ENCODE measurements around the gene GMPR. TPM values are rescaled to one million over a fixed set of nuclear protein-coding genes. Genes with fewer than 3 reads are reported as not detected.

GMPR gene
- total RNA-seq, 1 experiment from 2014 or later, result 24.0 TPM

DNA sequence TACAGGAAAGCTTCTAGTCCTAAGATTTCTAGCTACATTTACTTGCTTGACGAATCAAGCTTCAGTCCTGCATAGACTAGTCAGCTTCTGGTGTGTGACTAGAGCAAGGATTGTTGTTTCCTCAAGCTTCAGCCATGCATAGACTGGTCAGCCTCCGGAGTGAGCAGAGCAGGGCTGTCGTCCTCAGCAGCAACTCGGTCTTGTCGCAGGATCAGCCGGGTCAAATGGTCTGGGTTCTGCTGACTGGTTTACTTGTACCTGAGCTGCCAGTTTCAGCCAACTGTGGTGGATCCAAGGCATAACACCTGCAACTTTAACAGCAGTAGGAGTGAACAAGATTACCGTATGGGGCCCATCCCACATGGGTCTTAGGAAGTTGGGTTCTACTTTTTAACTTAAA, 10.8 kb upstream of the GMPR start:
- H3K27ac ChIP-seq (ENCODE audit: low read depth, low read length), result no peak overlapping the region
- H2AFZ ChIP-seq (ENCODE audit: low read depth, low read length, poor library complexity, severe bottlenecking), result no peak overlapping the region
- H3K9ac ChIP-seq (ENCODE audit: low read length), result no peak overlapping the region
- DNase-seq (ENCODE audit: low read depth, low spot score), result no peak
- no peaks in the 10 kb centered on the region for H3K4me1 ChIP-seq (ENCODE audit: control insufficient read depth in 1 of 2, insufficient read depth in 2 of 2, low read length in 2 of 2)
- no peak for TF ChIP-seq ELF1 (IDR thresholded peaks at IDR 0.05; ENCODE audit: borderline replicate concordance, low read depth)
- intact Hi-C loops (cut with micrococcal nuclease), result no loop called here
- ChIA-PET CTCF (interaction anchor here (1.2 kb wide), 1 partner anchor 44 kb away, joined by 3 read pairs; no protein-coding TSS in a partner anchor), RAD21 (ENCODE audit: low non-redundant PET in 1 of 2, low total read pairs in 2 of 2, uncharacterized antibody in 2 of 2, unreplicated experiment in 2 of 2) (no interaction called here), POLR2A (no interaction called here)
- H3K4me2 ChIP-seq (ENCODE audit: low read length), result no peak overlapping the region
- no peak overlapping the region for H3K4me3 ChIP-seq (replicated peaks in 1 of 2; ENCODE audit: low read depth in 1 of 2, low read length in 2 of 2)
- H3K9me2 ChIP-seq (ENCODE audit: insufficient read depth), result no peaks in the 10 kb centered on the region
- peaks cover 5% of the 10 kb centered on the region; the same call in 1 of the 2 replicates for H3K27me3 ChIP-seq (ENCODE audit: insufficient read depth, low read length)
- no peaks in the 10 kb centered on the region for H3K9me3 ChIP-seq (ENCODE audit: control insufficient read depth in 1 of 2, insufficient read depth in 1 of 2, low read depth in 1 of 2, low read length in 2 of 2)
- no TSS peak for BruUV-seq (replicated peaks)
- no peak for ATAC-seq
- H3K36me3 ChIP-seq (ENCODE audit: control insufficient read depth in 1 of 2, insufficient read depth in 2 of 2, low read length in 2 of 2), result no peaks in the 10 kb centered on the region
- no peaks in the 10 kb centered on the region for H4K20me1 ChIP-seq (ENCODE audit: insufficient read depth)
- no peaks in the 10 kb centered on the region for H3K79me2 ChIP-seq (ENCODE audit: insufficient read depth, low read length)

DNA sequence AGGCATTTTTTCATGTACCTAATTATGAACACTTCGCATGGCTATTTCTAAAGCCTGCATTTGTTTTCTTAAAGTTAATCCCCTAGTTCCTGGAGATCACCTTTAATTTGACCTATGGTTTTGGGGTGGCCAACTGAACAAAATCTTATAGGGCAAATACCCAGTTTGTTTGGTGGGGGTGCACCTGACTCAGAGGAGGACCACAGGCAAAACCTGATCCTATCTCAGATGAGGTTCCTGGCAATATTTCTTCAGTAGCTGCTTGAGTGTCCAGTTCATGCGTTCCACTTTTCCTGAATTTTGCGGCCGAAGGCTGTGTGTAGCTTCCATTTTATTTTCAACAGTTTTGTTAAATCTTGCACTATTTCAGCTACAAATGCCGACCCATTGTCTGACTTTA, 10.3 kb upstream of the GMPR start:
- Histone ChIP-seq H3K79me2 (ENCODE audit: insufficient read depth, low read length) (no peaks in the 10 kb centered on the region), H3K9ac (ENCODE audit: low read length) (no peak overlapping the region), H3K36me3 (ENCODE audit: control insufficient read depth in 1 of 2, insufficient read depth in 2 of 2, low read length in 2 of 2) (no peaks in the 10 kb centered on the region), H3K4me1 (ENCODE audit: control insufficient read depth in 1 of 2, insufficient read depth in 2 of 2, low read length in 2 of 2) (no peaks in the 10 kb centered on the region), H3K9me2 (ENCODE audit: insufficient read depth) (no peaks in the 10 kb centered on the region), H3K4me2 (ENCODE audit: low read length) (no peak overlapping the region), H2AFZ (ENCODE audit: low read depth, low read length, poor library complexity, severe bottlenecking) (no peak overlapping the region), H3K9me3 (ENCODE audit: control insufficient read depth in 1 of 2, insufficient read depth in 1 of 2, low read depth in 1 of 2, low read length in 2 of 2) (no peaks in the 10 kb centered on the region), H4K20me1 (ENCODE audit: insufficient read depth) (no peaks in the 10 kb centered on the region), H3K4me3 (replicated peaks in 1 of 2; ENCODE audit: low read depth in 1 of 2, low read length in 2 of 2) (no peak overlapping the region), H3K27me3 (ENCODE audit: insufficient read depth, low read length) (peaks cover 5% of the 10 kb centered on the region; the same call in 1 of the 2 replicates), H3K27ac (ENCODE audit: low read depth, low read length) (no peak overlapping the region)
- DNase-seq (ENCODE audit: low read depth, low spot score) (no peak), ATAC-seq (no peak)
- ChIA-PET POLR2A (no interaction called here), RAD21 (ENCODE audit: low non-redundant PET in 1 of 2, low total read pairs in 2 of 2, uncharacterized antibody in 2 of 2, unreplicated experiment in 2 of 2) (no interaction called here), CTCF (interaction anchor here (1.2 kb wide), 1 partner anchor 45 kb away, joined by 3 read pairs; no protein-coding TSS in a partner anchor)
- intact Hi-C loops (cut with micrococcal nuclease), result no loop called here
- TF ChIP-seq ZFX (IDR thresholded peaks at IDR 0.05) (no peak), YY1 (IDR thresholded peaks at IDR 0.05; ENCODE audit: extremely low read depth, insufficient replicate concordance, low read depth, low read length) (no peak), SRF (IDR thresholded peaks at IDR 0.05; ENCODE audit: low read depth) (no peak), RAD21 (IDR thresholded peaks at IDR 0.05; ENCODE audit: low read depth) (no peak), EZH2phosphoT487 (IDR thresholded peaks at IDR 0.05; ENCODE audit: borderline replicate concordance) (no peak)
- TF ChIP-seq, protein P1, sequence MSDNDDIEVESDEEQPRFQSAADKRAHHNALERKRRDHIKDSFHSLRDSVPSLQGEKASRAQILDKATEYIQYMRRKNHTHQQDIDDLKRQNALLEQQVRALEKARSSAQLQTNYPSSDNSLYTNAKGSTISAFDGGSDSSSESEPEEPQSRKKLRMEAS (IDR thresholded peaks at IDR 0.05), result no peak
- BruUV-seq (replicated peaks), result no TSS peak
